HG02852 (cell line): ENCODE data around the gene SPTBN1.
A peak's percentile ranks its signal among the peaks of the same experiment; 100 is the strongest.

Experiments used
- ATAC-seq: cut with Tn5 transposase; IDR thresholded peaks from one replicate; pipeline ENCODE4 v1.9.1; 2021; ENCODE audit warnings: mild to moderate bottlenecking, moderate library complexity; ENCODE audit not compliant: unreplicated experiment

Gene SPTBN1

GRCh38 chr2:54627973-54628372 is 171.8 kb downstream of the SPTBN1 start:
- no peak for ATAC-seq

- ATAC-seq, result no peak
Measured at GRCh38 chr2:54628418-54628817, 172.3 kb downstream of the SPTBN1 start.

GRCh38 chr2:54628957-54629356 is 172.8 kb downstream of the SPTBN1 start:
- ATAC-seq, result no peak

- no peak for ATAC-seq
Measured at GRCh38 chr2:54629390-54629789, 173.3 kb downstream of the SPTBN1 start.

GRCh38 chr2:54629914-54630857 is 174.1 kb downstream of the SPTBN1 start:
- ATAC-seq, result no peak

GRCh38 chr2:54630858-54631497 is 174.9 kb downstream of the SPTBN1 start:
- ATAC-seq, result no peak

- no peak for ATAC-seq
Measured at GRCh38 chr2:54631755-54632154, 175.6 kb downstream of the SPTBN1 start.

GRCh38 chr2:54632733-54633692 is 176.9 kb downstream of the SPTBN1 start:
- no peak for ATAC-seq

- ATAC-seq, result no peak
Measured at GRCh38 chr2:54634021-54634420, 177.9 kb downstream of the SPTBN1 start.

- peak; percentile 74 for ATAC-seq
Measured at GRCh38 chr2:54634564-54635511, 178.7 kb downstream of the SPTBN1 start.

- no peak for ATAC-seq
Measured at GRCh38 chr2:54635554-54636152, 179.5 kb downstream of the SPTBN1 start.

- no peak for ATAC-seq
Measured at GRCh38 chr2:54636415-54637139, 180.4 kb downstream of the SPTBN1 start.

- peak; percentile 38 for ATAC-seq
Measured at GRCh38 chr2:54638103-54638502, 182.0 kb downstream of the SPTBN1 start.

GRCh38 chr2:54638774-54639187 is 182.7 kb downstream of the SPTBN1 start:
- no peak for ATAC-seq

- ATAC-seq, result no peak
Measured at GRCh38 chr2:54639609-54640008, 183.5 kb downstream of the SPTBN1 start.

GRCh38 chr2:54640834-54641540 is 184.9 kb downstream of the SPTBN1 start:
- ATAC-seq, result no peak

- ATAC-seq, result no peak
Measured at GRCh38 chr2:54641988-54642387, 185.9 kb downstream of the SPTBN1 start.
